SK-N-SH (cell line): ENCODE data around the gene WWOX. TPM values are rescaled to one million over a fixed set of nuclear protein-coding genes. Genes with fewer than 3 reads are reported as not detected.

ENCODE experiments used
- CTCF ChIA-PET: fragments of 300-600, 350-600 bp; formaldehyde crosslinking; extraction: SDS; loops from one replicate; lab custom pipeline; 2021; lab: Yijun Ruan, JAX
- POLR2A ChIA-PET: fragments of 350-600 bp; sonication (Branson Sonifier 250); formaldehyde crosslinking; extraction: SDS; loops from one replicate; lab custom pipeline; 2020; ENCODE audit warnings: antibody characterized with exemption, inconsistent platforms; lab: Yijun Ruan, JAX
- DNase-seq: peaks from one replicate; pipeline ENCODE4 v3.0.0; 2012
- H2AFZ ChIP-seq: fragments of 200-600 bp; sonication (generic); 2 replicates; pipeline ENCODE4 v1.8.1; 2016; ENCODE audit warnings: antibody characterized with exemption, mild to moderate bottlenecking, low read depth
- H3F3A ChIP-seq: fragments of 200-600 bp; sonication (generic); replicated peaks from 2 replicates; pipeline ENCODE3; 2016; ENCODE audit warnings: antibody characterized with exemption, mild to moderate bottlenecking; ENCODE audit not compliant: insufficient read depth
- H3K27ac ChIP-seq, 2 experiments: fragments of 200-500 bp in 1 of 2; fragments of 200-600 bp in 1 of 2; sonication (Bioruptor generic) in 1 of 2; sonication (generic), shearing (Covaris generic) in 1 of 2; 2 replicates each; pipeline versions ENCODE4 v1.5.1 to v1.6.1; 2014 to 2016; ENCODE audit warnings: low read depth in 2 of 2, inconsistent platforms in 1 of 2, low read length in 1 of 2, mild to moderate bottlenecking in 1 of 2, mixed read lengths in 1 of 2
- H3K27me3 ChIP-seq: fragments of 200-600 bp; sonication (generic), shearing (Covaris generic); 2 replicates; pipeline ENCODE4 v1.6.1; 2016; ENCODE audit warnings: mixed run types; ENCODE audit not compliant: insufficient read depth
- H3K36me3 ChIP-seq, 2 experiments: fragments of 200-500 bp in 1 of 2; fragments of 200-600 bp in 1 of 2; sonication (Bioruptor generic) in 1 of 2; sonication (generic) in 1 of 2; replicated peaks in 1 of 2; 2 replicates each; pipeline versions ENCODE3 to v1.5.1; 2014 to 2016; ENCODE audit warnings: low read length in 1 of 2, mild to moderate bottlenecking in 1 of 2; ENCODE audit not compliant: insufficient read depth in 2 of 2, control insufficient read depth in 1 of 2
- H3K4me1 ChIP-seq, 2 experiments: fragments of 200-500 bp in 1 of 2; fragments of 200-600 bp in 1 of 2; sonication (Bioruptor generic) in 1 of 2; sonication (generic), shearing (Covaris generic) in 1 of 2; 2 replicates each; pipeline versions ENCODE4 v1.5.1 to v1.6.1; 2014 to 2016; ENCODE audit warnings: low read depth in 1 of 2, low read length in 1 of 2, mixed run types in 1 of 2; ENCODE audit not compliant: insufficient read depth in 2 of 2, control insufficient read depth in 1 of 2
- H3K4me2 ChIP-seq: fragments of 200-600 bp; sonication (generic), shearing (Covaris generic); 2 replicates; pipeline ENCODE4 v1.6.1; 2017; ENCODE audit warnings: mixed run types
- H3K4me3 ChIP-seq, 2 experiments: fragments of 200-500 bp in 1 of 2; fragments of 200-600 bp in 1 of 2; sonication (Bioruptor generic) in 1 of 2; sonication (generic), shearing (Covaris generic) in 1 of 2; 2 replicates each; pipeline versions ENCODE4 v1.5.1 to v1.8.1; 2014 to 2016; ENCODE audit warnings: low read depth in 2 of 2, inconsistent platforms in 1 of 2, low read length in 1 of 2, mild to moderate bottlenecking in 1 of 2, mixed read lengths in 1 of 2, moderate library complexity in 1 of 2
- H3K79me2 ChIP-seq: fragments of 200-600 bp; sonication (generic); 2 replicates; pipeline ENCODE4 v1.8.1; 2017; ENCODE audit warnings: mild to moderate bottlenecking; ENCODE audit not compliant: insufficient read depth
- H3K9ac ChIP-seq: fragments of 200-600 bp; sonication (generic); 2 replicates; pipeline ENCODE4 v1.6.1; 2017; ENCODE audit warnings: mixed run types
- H3K9me2 ChIP-seq: fragments of 200-600 bp; sonication (generic); 2 replicates; pipeline ENCODE4 v1.6.1; 2017; ENCODE audit warnings: mixed run types
- H3K9me3 ChIP-seq: fragments of 200-600 bp; sonication (generic); 2 replicates; pipeline ENCODE4 v1.6.1; 2017; ENCODE audit warnings: mixed run types, mild to moderate bottlenecking, moderate library complexity
- H4K20me1 ChIP-seq: fragments of 200-600 bp; sonication (generic); 2 replicates; pipeline ENCODE4 v1.6.1; 2017; ENCODE audit warnings: mild to moderate bottlenecking, mixed run types; ENCODE audit not compliant: insufficient read depth
- CHD2 ChIP-seq: fragments of 150-350 bp; IDR thresholded peaks from 2 replicates; pipeline ENCODE4 v1.6.1; 2018; ENCODE audit warnings: low read length; ENCODE audit not compliant: partially characterized antibody
- EP300 ChIP-seq, 2 experiments: IDR thresholded peaks; 2 replicates each; pipeline versions ENCODE4 v1.4.0 to v1.6.1; 2012; ENCODE audit warnings: borderline replicate concordance in 1 of 2, low read depth in 1 of 2, low read length in 1 of 2
- EZH2phosphoT487 ChIP-seq: fragments of 200-600 bp; sonication (generic); IDR thresholded peaks from 2 replicates; pipeline ENCODE4 v1.6.1; 2017; ENCODE audit warnings: low read depth, mixed run types, mild to moderate bottlenecking, antibody characterized with exemption, moderate library complexity, borderline replicate concordance
- FOXM1 ChIP-seq: IDR thresholded peaks from 2 replicates; pipeline ENCODE4 v1.4.0; 2012; ENCODE audit warnings: low read depth, mild to moderate bottlenecking
- GABPA ChIP-seq: IDR thresholded peaks from 2 replicates; pipeline ENCODE4 v1.4.0; 2012; ENCODE audit warnings: low read depth, mild to moderate bottlenecking
- GATA2 ChIP-seq: sonication (generic); formaldehyde crosslinking; IDR thresholded peaks from 2 replicates; pipeline ENCODE4 v1.5.0; 2020; ENCODE audit warnings: mild to moderate bottlenecking, missing genetic modification reagents
- JUND ChIP-seq: IDR thresholded peaks from 2 replicates; pipeline ENCODE4 v1.4.0; 2012
- MEF2A ChIP-seq: IDR thresholded peaks from 2 replicates; pipeline ENCODE4 v1.4.0; 2012; ENCODE audit warnings: low read depth, borderline replicate concordance
- POLR2AphosphoS5 ChIP-seq: IDR thresholded peaks from 2 replicates; pipeline ENCODE4 v1.6.1; 2012; ENCODE audit warnings: low read depth, low read length
- RFX5 ChIP-seq: IDR thresholded peaks from 2 replicates; pipeline ENCODE4 v1.6.1; 2012; ENCODE audit warnings: mild to moderate bottlenecking, improper control_type of control experiment, low read length
- RXRA ChIP-seq: IDR thresholded peaks from 2 replicates; pipeline ENCODE4 v1.4.0; 2012; ENCODE audit warnings: low read depth, mild to moderate bottlenecking, borderline replicate concordance
- SMC3 ChIP-seq: IDR thresholded peaks from 2 replicates; pipeline ENCODE4 v1.6.1; 2012; ENCODE audit warnings: low read depth, low read length, improper control_type of control experiment
- TCF12 ChIP-seq: IDR thresholded peaks from 2 replicates; pipeline ENCODE4 v1.4.0; 2012
- WGBS: methylation state at CpG from one replicate; pipeline ENCODE4 v1.1.6; 2017; ENCODE audit warnings: low lambda C conversion rate; 5-methylcytosine and 5-hydroxymethylcytosine counted together
- polyA plus RNA-seq, 3 experiments: library from polyadenylated mRNA; depleted of rRNA; stranded (reverse); fragments of >200 nt; gene quantifications; 2 replicates each; pipeline ENCODE4 v1.2.3, GENCODE V29; 2012
- TF ChIP-seq, protein P1 (sequence below): IDR thresholded peaks from 2 replicates; pipeline ENCODE4 v1.4.0; 2012; ENCODE audit warnings: low read depth
- TF ChIP-seq, protein P2 (sequence below): IDR thresholded peaks from 2 replicates; pipeline ENCODE4 v1.4.0; 2012; ENCODE audit warnings: low read depth, borderline replicate concordance
- TF ChIP-seq, protein P3 (sequence below): fragments of 150-350 bp; IDR thresholded peaks from 2 replicates; pipeline ENCODE4 v1.6.1; 2016; ENCODE audit warnings: mild to moderate bottlenecking, low read depth, low read length
- TF ChIP-seq, protein P4 (sequence below): IDR thresholded peaks from 2 replicates; pipeline ENCODE4 v1.6.1; 2012; ENCODE audit warnings: mild to moderate bottlenecking, low read depth, low read length, moderate library complexity
- TF ChIP-seq, protein P5 (sequence below): IDR thresholded peaks from 2 replicates; pipeline ENCODE4 v1.4.0; 2012; ENCODE audit warnings: low read depth, borderline replicate concordance
- TF ChIP-seq, protein P6 (sequence below): fragments of 150-350 bp; IDR thresholded peaks from 2 replicates; pipeline ENCODE4 v1.6.1; 2017; ENCODE audit warnings: antibody characterized with exemption, low read length, low read depth, borderline replicate concordance
- TF ChIP-seq, protein P7 (sequence below): IDR thresholded peaks from 2 replicates; pipeline ENCODE4; 2012

The WWOX gene
- polyA plus RNA-seq, 1 of the 3 experiments (the other 2 are of a cell fraction): 10.8 TPM

DNA sequence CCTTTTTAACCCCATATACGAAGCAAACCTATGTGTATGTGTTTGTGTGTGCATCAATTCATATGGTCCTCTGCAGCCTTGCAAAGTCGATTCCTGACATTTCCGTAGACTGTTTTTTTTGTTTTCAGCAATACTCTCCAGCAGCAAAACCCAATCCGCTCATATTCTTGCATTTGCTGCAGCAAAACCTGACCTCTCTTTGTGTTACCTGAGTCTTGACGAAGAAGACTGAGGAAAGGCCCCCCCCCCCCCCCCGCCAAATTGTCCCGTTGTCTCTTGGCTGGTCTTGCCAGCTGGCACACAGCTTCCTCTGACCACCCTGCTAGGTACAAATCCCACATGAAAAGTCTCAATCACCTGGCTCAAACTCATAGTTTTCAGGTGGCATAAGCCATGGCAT lies 494.7 kb downstream of the WWOX start:
- TF ChIP-seq GABPA: no peak
- no peak for TF ChIP-seq RFX5
- no peak for TF ChIP-seq TCF12
- TF ChIP-seq EZH2phosphoT487: no peak
- TF ChIP-seq MEF2A: no peak
- TF ChIP-seq, protein P1, sequence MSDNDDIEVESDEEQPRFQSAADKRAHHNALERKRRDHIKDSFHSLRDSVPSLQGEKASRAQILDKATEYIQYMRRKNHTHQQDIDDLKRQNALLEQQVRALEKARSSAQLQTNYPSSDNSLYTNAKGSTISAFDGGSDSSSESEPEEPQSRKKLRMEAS: no peak
- TF ChIP-seq CHD2: no peak
- TF ChIP-seq GATA2: no peak
- TF ChIP-seq SMC3: no peak
- TF ChIP-seq, protein P2, sequence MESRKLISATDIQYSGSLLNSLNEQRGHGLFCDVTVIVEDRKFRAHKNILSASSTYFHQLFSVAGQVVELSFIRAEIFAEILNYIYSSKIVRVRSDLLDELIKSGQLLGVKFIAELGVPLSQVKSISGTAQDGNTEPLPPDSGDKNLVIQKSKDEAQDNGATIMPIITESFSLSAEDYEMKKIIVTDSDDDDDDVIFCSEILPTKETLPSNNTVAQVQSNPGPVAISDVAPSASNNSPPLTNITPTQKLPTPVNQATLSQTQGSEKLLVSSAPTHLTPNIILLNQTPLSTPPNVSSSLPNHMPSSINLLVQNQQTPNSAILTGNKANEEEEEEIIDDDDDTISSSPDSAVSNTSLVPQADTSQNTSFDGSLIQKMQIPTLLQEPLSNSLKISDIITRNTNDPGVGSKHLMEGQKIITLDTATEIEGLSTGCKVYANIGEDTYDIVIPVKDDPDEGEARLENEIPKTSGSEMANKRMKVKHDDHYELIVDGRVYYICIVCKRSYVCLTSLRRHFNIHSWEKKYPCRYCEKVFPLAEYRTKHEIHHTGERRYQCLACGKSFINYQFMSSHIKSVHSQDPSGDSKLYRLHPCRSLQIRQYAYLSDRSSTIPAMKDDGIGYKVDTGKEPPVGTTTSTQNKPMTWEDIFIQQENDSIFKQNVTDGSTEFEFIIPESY: no peak
- TF ChIP-seq, protein P3, sequence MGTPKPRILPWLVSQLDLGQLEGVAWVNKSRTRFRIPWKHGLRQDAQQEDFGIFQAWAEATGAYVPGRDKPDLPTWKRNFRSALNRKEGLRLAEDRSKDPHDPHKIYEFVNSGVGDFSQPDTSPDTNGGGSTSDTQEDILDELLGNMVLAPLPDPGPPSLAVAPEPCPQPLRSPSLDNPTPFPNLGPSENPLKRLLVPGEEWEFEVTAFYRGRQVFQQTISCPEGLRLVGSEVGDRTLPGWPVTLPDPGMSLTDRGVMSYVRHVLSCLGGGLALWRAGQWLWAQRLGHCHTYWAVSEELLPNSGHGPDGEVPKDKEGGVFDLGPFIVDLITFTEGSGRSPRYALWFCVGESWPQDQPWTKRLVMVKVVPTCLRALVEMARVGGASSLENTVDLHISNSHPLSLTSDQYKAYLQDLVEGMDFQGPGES: no peak
- TF ChIP-seq JUND: no peak
- no peak for TF ChIP-seq EP300 (IDR thresholded peaks at IDR 0.05; ENCODE audit: borderline replicate concordance in 1 of 2, low read depth in 1 of 2, low read length in 1 of 2)
- TF ChIP-seq, protein P4, sequence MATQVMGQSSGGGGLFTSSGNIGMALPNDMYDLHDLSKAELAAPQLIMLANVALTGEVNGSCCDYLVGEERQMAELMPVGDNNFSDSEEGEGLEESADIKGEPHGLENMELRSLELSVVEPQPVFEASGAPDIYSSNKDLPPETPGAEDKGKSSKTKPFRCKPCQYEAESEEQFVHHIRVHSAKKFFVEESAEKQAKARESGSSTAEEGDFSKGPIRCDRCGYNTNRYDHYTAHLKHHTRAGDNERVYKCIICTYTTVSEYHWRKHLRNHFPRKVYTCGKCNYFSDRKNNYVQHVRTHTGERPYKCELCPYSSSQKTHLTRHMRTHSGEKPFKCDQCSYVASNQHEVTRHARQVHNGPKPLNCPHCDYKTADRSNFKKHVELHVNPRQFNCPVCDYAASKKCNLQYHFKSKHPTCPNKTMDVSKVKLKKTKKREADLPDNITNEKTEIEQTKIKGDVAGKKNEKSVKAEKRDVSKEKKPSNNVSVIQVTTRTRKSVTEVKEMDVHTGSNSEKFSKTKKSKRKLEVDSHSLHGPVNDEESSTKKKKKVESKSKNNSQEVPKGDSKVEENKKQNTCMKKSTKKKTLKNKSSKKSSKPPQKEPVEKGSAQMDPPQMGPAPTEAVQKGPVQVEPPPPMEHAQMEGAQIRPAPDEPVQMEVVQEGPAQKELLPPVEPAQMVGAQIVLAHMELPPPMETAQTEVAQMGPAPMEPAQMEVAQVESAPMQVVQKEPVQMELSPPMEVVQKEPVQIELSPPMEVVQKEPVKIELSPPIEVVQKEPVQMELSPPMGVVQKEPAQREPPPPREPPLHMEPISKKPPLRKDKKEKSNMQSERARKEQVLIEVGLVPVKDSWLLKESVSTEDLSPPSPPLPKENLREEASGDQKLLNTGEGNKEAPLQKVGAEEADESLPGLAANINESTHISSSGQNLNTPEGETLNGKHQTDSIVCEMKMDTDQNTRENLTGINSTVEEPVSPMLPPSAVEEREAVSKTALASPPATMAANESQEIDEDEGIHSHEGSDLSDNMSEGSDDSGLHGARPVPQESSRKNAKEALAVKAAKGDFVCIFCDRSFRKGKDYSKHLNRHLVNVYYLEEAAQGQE: no peak
- TF ChIP-seq, protein P5, sequence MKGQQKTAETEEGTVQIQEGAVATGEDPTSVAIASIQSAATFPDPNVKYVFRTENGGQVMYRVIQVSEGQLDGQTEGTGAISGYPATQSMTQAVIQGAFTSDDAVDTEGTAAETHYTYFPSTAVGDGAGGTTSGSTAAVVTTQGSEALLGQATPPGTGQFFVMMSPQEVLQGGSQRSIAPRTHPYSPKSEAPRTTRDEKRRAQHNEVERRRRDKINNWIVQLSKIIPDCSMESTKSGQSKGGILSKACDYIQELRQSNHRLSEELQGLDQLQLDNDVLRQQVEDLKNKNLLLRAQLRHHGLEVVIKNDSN: no peak
- no peak for TF ChIP-seq RXRA
- TF ChIP-seq, protein P6, sequence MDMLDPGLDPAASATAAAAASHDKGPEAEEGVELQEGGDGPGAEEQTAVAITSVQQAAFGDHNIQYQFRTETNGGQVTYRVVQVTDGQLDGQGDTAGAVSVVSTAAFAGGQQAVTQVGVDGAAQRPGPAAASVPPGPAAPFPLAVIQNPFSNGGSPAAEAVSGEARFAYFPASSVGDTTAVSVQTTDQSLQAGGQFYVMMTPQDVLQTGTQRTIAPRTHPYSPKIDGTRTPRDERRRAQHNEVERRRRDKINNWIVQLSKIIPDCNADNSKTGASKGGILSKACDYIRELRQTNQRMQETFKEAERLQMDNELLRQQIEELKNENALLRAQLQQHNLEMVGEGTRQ: no peak
- TF ChIP-seq FOXM1: no peak
- TF ChIP-seq, protein P7, sequence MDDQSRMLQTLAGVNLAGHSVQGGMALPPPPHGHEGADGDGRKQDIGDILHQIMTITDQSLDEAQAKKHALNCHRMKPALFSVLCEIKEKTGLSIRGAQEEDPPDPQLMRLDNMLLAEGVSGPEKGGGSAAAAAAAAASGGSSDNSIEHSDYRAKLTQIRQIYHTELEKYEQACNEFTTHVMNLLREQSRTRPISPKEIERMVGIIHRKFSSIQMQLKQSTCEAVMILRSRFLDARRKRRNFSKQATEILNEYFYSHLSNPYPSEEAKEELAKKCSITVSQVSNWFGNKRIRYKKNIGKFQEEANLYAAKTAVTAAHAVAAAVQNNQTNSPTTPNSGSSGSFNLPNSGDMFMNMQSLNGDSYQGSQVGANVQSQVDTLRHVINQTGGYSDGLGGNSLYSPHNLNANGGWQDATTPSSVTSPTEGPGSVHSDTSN: no peak
- no peak for TF ChIP-seq POLR2AphosphoS5
- no peak overlapping the region for H3K4me2 ChIP-seq
- H3K9me3 ChIP-seq: no peaks in the 10 kb centered on the region; the same call in 1 of the 2 replicates
- no peak overlapping the region for H3K4me3 ChIP-seq
- no peaks in the 10 kb centered on the region for H3F3A ChIP-seq
- H2AFZ ChIP-seq: no peak overlapping the region
- DNase-seq: no peak
- no peaks in the 10 kb centered on the region for H3K27me3 ChIP-seq
- no peaks in the 10 kb centered on the region for H3K36me3 ChIP-seq
- H3K4me1 ChIP-seq: no peaks in the 10 kb centered on the region; a peak in 1 of 4 replicates
- H3K9me2 ChIP-seq: no peaks in the 10 kb centered on the region
- H3K79me2 ChIP-seq: no peaks in the 10 kb centered on the region
- no peak overlapping the region for H3K27ac ChIP-seq
- POLR2A ChIA-PET: no interaction called here
- no peak overlapping the region for H3K9ac ChIP-seq
- CTCF ChIA-PET: interaction anchor here (1.2 kb wide), 1 partner anchor 11 kb away, joined by 3 read pairs; no protein-coding TSS in a partner anchor
- H4K20me1 ChIP-seq: no peaks in the 10 kb centered on the region
- 51% methylated on average over 7 of the region's 7 CpGs for WGBS
